Stimulated activated memory B cell treated with anti-CD40 and anti-IgM and Interleukin-4, amounts not matched to agents 10 μg/mL and 1 μg/mL and 100 μg/mL, for 72 hours (primary cell): ENCODE measurements around the gene PIP4K2A.

ENCODE experiments used
- ATAC-seq: fragments of 150-1000 bp; cut with Tn5 transposase; 2 replicates; pipeline ENCODE4 v1.10.0; 2021
- H3K27ac Mint-ChIP-seq: one replicate; pipeline ENCODE4 v1.8.0; 2022; ENCODE audit warnings: mild to moderate bottlenecking, mixed read lengths
- H3K27me3 Mint-ChIP-seq: one replicate; pipeline ENCODE4 v1.8.0; 2022; ENCODE audit warnings: mixed read lengths
- H3K36me3 Mint-ChIP-seq: one replicate; pipeline ENCODE4 v1.8.0; 2022; ENCODE audit warnings: mixed read lengths
- H3K4me1 Mint-ChIP-seq: one replicate; pipeline ENCODE4 v1.8.0; 2022; ENCODE audit warnings: mixed read lengths
- H3K4me3 Mint-ChIP-seq: one replicate; pipeline ENCODE4 v1.8.0; 2022; ENCODE audit warnings: mild to moderate bottlenecking, moderate library complexity, mixed read lengths
- H3K9me3 Mint-ChIP-seq: one replicate; pipeline ENCODE4 v1.8.0; 2022; ENCODE audit warnings: mixed read lengths

Gene PIP4K2A

DNA sequence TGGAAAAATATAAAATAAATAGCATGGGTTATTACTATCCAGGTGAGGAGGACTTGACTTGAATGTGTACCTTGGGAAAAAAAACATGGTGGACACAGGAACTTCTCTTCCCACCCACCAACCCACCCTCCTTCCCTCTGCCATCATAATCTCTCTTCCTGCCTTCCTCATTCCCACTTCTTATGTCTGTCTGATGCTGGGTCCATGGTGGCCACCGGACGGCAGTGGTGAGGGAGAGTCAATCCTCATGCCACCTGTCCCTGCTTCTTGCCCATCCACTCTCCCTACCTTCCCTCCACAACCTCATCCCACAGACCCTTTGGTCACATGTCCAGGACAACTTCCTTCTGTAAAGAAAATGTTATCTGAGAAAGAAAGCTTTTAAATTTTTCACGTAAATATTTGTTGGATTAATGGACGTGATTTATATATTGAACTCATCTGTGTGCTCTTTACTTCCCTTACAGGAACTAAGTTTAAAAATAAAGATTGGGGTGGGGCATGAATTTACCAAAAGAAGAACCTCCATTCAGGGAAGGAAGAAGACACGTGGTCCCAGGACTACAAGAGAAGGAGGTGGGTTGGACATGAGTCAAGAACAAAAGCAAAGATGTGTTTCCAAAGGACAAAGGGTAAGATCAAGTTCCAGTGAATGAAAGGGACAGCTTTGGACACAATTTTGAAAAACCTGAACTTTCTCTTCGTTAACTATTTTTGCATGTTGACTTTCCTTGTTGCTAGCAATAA lies 104.5 kb downstream of the PIP4K2A start:
- H3K4me3 Mint-ChIP-seq = peak overlapping the region; percentile 52
- no peaks in the 10 kb centered on the region for H3K27me3 Mint-ChIP-seq
- peaks cover 54% of the 10 kb centered on the region for H3K36me3 Mint-ChIP-seq
- H3K9me3 Mint-ChIP-seq = peaks cover 5% of the 10 kb centered on the region
- peak overlapping the region; percentile 95 for H3K27ac Mint-ChIP-seq
- ATAC-seq = no peak
- peaks cover 94% of the 10 kb centered on the region for H3K4me1 Mint-ChIP-seq

DNA sequence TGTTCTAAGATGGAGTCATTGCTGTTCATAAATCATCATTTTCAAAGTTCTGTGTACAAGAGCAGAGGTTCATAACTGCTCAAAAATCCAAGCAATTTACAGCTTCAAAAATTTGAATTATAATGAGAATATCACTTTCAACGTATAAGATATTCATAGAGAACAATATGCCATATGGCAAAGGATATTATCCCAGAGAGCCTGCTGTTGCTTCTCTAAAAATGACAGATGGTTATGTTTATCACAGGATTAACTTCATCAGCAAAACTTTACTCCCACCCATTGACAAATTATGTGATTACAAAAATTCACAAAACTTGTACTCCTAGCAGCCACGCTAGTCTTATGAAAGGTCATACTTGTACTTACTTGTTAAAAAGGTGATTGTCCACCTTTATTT lies 105.1 kb downstream of the PIP4K2A start:
- Mint-ChIP-seq H3K4me3 (no peak overlapping the region), H3K9me3 (peaks cover 5% of the 10 kb centered on the region), H3K36me3 (peaks cover 54% of the 10 kb centered on the region), H3K27ac (peak overlapping the region; percentile 95), H3K27me3 (no peaks in the 10 kb centered on the region), H3K4me1 (peaks cover 96% of the 10 kb centered on the region)
- no peak for ATAC-seq

DNA sequence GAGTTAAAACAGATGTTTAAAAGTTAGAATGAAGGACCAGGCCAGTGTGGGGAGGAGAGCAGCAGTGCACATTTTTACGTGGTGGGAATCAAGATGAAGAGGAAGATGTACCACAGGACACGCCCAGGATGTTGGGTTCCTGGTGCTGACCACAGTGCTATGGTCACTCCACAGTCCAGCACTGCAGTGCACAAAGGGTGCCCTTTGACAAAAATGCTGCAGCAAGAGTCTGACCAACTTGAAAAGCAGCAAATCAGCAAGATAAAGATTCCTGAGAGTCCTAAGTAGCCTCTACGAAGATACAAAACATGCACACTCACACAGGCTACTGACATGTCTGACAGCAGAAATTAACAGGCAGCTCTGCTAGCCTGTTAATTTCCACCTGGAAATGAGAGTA lies 107.1 kb downstream of the PIP4K2A start:
- H3K36me3 Mint-ChIP-seq = peaks cover 44% of the 10 kb centered on the region
- H3K4me1 Mint-ChIP-seq = peaks cover 91% of the 10 kb centered on the region
- H3K27ac Mint-ChIP-seq = peak overlapping the region; percentile 95
- no peaks in the 10 kb centered on the region for H3K27me3 Mint-ChIP-seq
- ATAC-seq = no peak
- H3K9me3 Mint-ChIP-seq = peaks cover 5% of the 10 kb centered on the region
- H3K4me3 Mint-ChIP-seq = peak overlapping the region; percentile 26

DNA sequence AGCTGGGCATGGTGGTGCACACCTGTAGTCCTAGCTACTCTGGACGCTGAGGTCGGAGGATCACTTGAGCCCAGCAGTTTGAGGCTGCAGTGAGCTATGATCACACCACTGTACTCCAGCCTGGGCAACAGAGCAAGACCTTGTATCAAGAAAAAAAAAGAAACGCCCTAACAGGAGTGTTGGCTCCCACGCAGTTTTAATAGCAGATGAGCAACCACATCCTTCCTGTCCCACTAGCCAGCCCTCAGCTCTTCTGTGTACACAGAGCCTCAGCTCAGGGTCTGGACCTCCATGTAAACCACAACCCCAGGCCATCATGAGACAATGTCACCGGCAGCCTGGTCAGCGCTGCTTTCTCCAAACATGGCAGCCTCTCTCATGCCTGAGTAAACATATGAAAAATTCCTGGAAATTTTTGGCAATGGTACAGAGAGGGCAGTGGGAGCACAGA lies 108.2 kb downstream of the PIP4K2A start:
- peak overlapping the region; percentile 95 for H3K27ac Mint-ChIP-seq
- H3K36me3 Mint-ChIP-seq = peaks cover 49% of the 10 kb centered on the region
- peaks cover 5% of the 10 kb centered on the region for H3K9me3 Mint-ChIP-seq
- H3K4me1 Mint-ChIP-seq = peaks cover 91% of the 10 kb centered on the region
- H3K27me3 Mint-ChIP-seq = no peaks in the 10 kb centered on the region
- peak overlapping the region; percentile 56 for H3K4me3 Mint-ChIP-seq
- ATAC-seq = peak; percentile 95

DNA sequence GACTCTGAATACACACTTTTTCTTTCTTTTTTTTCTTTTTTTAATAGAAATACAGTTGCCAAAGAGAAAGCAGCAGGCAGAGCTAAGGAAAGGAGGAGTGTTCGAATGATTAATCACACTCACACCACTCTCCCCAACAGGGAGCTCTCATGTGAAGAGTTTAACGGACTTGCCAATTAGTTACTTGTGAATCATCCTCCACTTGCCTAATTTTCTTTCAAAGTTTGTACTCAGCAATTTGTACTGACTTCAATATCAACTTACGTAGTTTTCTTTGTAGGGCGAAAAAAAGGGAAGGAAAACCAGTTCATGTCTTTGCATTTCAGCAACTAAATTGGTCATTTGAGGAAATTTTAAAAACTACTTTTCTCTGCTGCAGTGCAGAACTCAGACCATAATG lies 109.2 kb downstream of the PIP4K2A start:
- Mint-ChIP-seq H3K27me3 (no peaks in the 10 kb centered on the region), H3K4me1 (peaks cover 91% of the 10 kb centered on the region), H3K36me3 (peaks cover 43% of the 10 kb centered on the region), H3K9me3 (peaks cover 5% of the 10 kb centered on the region), H3K4me3 (peak overlapping the region; percentile 71), H3K27ac (peak overlapping the region; percentile 95)
- ATAC-seq = peak; percentile 65

DNA sequence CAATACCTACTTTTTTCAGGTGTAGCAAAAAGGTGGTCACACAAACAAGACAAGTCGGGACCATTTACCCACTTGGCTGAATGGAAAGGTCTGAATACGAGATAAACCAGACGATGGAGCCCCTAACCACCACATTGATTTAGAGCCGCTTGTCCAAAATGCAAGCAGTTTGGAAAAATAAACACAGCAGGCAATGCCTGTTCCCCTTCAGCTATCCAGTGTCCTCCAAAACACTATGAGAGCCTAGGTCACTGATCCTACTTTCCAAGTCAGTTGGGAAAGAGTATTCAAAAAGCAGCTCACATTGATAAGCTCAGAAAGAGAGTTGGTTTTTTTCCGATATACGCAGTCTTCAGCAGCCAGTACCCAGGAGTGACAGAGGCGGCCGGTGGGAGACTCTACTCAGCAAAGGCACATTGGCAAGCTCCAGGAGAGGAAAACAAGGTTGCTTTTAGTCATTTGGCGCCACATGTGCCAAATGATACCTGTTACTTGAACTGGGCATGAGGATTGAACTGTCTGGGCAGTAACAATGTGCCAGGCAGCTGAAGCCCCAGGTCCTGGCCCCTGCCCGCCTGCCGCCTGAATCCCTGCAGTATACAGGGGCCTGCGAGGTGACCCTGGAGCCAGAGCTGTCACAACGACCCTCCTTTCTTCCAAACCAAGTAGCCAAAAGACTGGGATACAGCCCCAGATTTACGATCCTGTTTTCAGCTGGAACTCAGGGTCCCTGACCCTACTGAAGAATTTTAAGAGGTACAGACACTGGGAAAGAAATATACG lies 109.8 kb downstream of the PIP4K2A start:
- H3K36me3 Mint-ChIP-seq = peaks cover 36% of the 10 kb centered on the region
- peaks cover 91% of the 10 kb centered on the region for H3K4me1 Mint-ChIP-seq
- H3K4me3 Mint-ChIP-seq = peak overlapping the region; percentile 12
- no peaks in the 10 kb centered on the region for H3K9me3 Mint-ChIP-seq
- H3K27ac Mint-ChIP-seq = peak overlapping the region; percentile 95
- no peak for ATAC-seq
- no peaks in the 10 kb centered on the region for H3K27me3 Mint-ChIP-seq

DNA sequence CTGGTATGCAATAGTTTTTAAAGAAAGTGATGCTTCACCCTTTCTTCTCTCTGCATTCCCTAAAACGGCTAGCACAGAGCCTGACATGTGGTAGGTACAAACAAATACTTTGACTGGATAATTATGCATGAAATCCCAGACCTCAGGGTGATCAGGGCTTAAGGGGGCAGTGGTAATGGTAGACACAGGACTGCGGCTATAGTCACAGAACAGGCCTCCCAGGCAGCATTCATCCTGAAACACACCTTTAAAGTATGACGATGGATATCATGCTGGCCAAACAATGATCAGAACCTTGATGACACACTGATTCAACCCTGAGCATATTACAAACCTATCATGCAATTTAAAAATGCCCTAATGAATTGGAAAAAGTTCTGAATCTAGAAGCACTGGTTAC lies 110.8 kb downstream of the PIP4K2A start:
- Mint-ChIP-seq H3K9me3 (no peaks in the 10 kb centered on the region), H3K4me1 (peaks cover 92% of the 10 kb centered on the region), H3K27me3 (no peaks in the 10 kb centered on the region), H3K27ac (peak overlapping the region; percentile 95), H3K4me3 (no peak overlapping the region), H3K36me3 (peaks cover 42% of the 10 kb centered on the region)
- no peak for ATAC-seq

DNA sequence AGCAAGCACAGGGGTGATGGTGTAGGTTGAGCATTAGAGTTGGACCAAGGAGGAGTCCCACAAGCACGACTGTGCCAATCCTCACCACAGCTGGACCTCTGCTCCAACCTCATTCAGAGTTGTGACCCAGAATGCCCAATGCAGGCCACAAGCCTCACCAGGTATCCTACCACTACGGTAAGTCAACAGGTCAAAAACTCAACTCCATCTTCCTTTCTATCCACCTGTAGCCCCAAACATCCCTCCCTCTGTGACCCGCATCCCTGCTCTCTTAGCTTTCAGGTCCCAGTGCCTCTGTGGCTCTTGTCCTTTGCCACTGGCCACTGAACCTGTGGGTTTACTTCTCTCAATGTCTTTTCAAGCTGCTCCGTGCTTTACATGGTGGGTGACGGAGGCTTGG lies 112.8 kb downstream of the PIP4K2A start:
- Mint-ChIP-seq H3K27me3 (no peaks in the 10 kb centered on the region), H3K4me1 (peaks cover 95% of the 10 kb centered on the region), H3K9me3 (no peaks in the 10 kb centered on the region), H3K4me3 (no peak overlapping the region), H3K27ac (peak overlapping the region; percentile 79), H3K36me3 (peaks cover 31% of the 10 kb centered on the region)
- ATAC-seq = no peak

DNA sequence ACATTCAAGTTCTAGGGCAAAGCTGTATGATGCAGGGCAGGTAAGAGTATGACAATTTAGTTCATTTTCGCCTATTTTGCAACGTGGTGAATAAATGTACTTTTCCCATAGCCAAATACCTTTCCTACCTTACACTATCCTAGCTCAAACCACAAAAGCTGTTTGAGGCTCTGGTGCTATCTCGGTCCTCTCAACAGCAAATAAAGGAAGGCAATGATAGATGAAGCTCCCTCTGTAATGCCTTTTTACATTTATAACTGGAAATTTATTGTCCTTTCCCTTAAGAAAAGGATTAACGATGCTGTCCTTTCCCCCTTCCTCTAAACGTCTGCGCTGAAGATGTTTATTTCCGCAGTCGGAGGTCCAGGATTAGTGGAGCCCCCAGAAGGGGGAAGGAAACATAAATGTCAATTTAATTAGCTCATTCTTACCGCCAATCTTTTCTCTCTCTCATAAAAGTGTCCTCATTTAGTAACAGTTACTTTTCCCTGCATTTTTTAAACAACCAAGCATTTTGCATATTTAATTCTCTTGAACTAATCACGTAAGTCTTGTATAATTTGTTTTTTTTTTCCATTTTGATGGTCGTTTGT lies 114.6 kb downstream of the PIP4K2A start:
- H3K27ac Mint-ChIP-seq = peak overlapping the region; percentile 79
- H3K4me3 Mint-ChIP-seq = no peak overlapping the region
- no peaks in the 10 kb centered on the region for H3K27me3 Mint-ChIP-seq
- no peak for ATAC-seq
- H3K4me1 Mint-ChIP-seq = peaks cover 89% of the 10 kb centered on the region
- peaks cover 30% of the 10 kb centered on the region for H3K36me3 Mint-ChIP-seq
- no peaks in the 10 kb centered on the region for H3K9me3 Mint-ChIP-seq

DNA sequence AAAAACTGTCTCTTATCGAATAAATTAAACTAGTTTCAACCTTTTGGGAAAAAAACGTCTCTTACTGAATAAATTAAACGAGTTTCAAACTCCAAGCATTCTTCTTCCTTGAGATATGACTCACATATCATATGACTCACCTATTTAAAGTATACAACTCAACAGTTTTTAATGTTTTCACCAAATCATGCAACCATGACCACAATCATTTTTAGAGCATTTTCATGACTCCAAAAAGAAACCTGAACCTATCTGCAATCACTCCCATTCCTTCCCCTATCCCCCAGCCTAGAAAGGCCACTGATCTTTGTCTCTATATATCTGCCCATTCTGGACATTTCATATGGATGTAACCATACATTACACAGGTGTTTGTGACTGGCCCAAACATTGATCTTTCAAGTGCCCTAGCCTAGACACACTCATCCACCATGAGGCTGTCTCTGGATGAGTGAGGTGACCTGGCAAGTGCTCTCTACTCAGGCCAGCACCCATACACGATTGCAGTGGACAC lies 115.3 kb downstream of the PIP4K2A start:
- peaks cover 30% of the 10 kb centered on the region for H3K36me3 Mint-ChIP-seq
- H3K4me1 Mint-ChIP-seq = peaks cover 83% of the 10 kb centered on the region
- H3K9me3 Mint-ChIP-seq = no peaks in the 10 kb centered on the region
- H3K27ac Mint-ChIP-seq = peak overlapping the region; percentile 79
- H3K4me3 Mint-ChIP-seq = peak overlapping the region; percentile 2
- no peaks in the 10 kb centered on the region for H3K27me3 Mint-ChIP-seq
- ATAC-seq = peak; percentile 13

DNA sequence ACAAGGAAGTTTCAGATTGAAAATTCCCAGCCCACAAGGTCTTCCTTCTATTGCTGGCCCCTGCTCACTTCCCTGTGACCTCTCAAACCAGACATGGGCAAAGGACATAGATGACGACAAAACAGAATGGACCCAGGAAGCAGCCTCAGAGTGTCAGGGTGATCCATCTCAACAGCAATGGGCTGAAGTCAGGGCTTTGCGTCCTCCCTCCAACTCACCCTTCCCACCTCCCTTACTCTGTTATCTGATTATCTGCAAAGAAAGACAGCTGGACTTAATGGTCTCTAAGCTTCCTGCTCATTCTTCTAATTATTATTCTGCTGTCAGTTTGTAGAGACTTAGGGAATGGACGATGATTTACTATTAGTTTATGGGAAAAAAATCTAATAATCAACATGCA lies 115.9 kb downstream of the PIP4K2A start:
- H3K36me3 Mint-ChIP-seq = peaks cover 35% of the 10 kb centered on the region
- no peaks in the 10 kb centered on the region for H3K27me3 Mint-ChIP-seq
- H3K4me3 Mint-ChIP-seq = no peak overlapping the region
- H3K9me3 Mint-ChIP-seq = no peaks in the 10 kb centered on the region
- peaks cover 83% of the 10 kb centered on the region for H3K4me1 Mint-ChIP-seq
- no peak for ATAC-seq
- H3K27ac Mint-ChIP-seq = peak overlapping the region; percentile 79

DNA sequence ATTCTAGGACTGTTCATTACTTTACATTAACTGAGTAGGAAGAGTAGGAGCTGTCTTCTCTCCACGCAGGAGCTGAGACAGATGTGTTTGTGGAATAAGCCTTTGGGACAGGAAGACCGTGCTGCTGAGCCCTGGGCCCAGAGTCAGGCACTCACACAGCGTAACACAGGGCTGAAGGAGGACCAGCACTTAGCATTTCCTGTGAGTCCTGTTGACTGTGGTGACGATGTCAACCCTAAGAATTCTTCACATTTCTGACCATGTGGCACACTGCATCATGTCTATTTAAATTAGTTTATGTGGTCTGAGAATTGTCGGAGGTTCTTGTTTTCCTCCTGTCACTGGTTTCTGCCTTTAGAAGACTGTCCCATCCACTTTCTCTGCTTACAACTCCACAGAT lies 117.2 kb downstream of the PIP4K2A start:
- Mint-ChIP-seq H3K27ac (peak overlapping the region; percentile 79), H3K4me1 (peaks cover 87% of the 10 kb centered on the region), H3K4me3 (no peak overlapping the region), H3K27me3 (no peaks in the 10 kb centered on the region), H3K9me3 (no peaks in the 10 kb centered on the region), H3K36me3 (peaks cover 40% of the 10 kb centered on the region)
- peak; percentile 88 for ATAC-seq

DNA sequence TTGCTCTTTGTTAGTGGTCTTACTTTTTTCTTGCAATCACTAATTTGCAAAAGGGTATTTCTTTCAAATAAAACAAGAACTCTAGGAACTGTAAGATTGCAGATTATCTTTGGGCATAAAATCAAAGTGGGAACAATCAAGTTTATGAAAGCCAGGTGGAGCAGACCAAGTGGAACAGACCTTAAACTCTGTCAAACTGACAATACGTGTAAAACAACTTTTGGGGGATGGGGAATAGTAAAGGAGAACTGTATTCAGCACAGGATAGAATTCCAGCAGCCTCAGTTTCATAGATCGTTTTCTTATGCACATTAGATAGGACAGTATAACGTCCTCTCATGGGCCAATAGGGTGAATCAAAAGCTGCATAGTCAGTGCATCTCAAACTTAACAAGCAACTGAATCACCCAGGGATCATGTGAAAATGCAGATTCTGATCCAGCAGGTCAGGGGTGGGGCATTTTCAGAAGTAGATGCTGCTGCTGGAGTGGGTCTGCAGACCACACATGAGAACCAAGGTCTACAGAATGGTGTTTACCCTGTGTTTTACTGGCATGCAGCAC lies 120.7 kb downstream of the PIP4K2A start:
- Mint-ChIP-seq H3K27me3 (no peaks in the 10 kb centered on the region), H3K4me3 (no peak overlapping the region), H3K36me3 (peaks cover 44% of the 10 kb centered on the region), H3K9me3 (no peaks in the 10 kb centered on the region), H3K4me1 (peaks cover 59% of the 10 kb centered on the region), H3K27ac (peak overlapping the region; percentile 68)
- no peak for ATAC-seq

DNA sequence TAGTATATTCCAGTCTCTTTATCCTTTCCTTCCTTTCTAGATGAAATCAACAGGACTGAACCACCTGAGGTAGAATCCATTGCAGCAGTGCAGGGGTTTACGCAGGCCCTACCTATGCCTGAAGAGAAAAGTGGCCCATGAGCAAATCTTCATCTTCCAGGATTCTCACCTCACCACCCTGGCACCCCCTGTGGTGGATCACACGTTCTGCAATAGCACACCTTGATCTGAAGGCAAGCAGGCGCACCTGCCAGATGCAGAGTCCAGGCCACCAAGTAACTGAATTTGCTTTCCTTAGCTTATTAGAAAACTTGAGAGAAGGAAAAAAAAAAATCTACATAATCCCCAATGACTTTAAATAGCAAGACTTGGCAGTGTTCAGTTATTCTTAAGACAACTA lies 121.4 kb downstream of the PIP4K2A start:
- no peaks in the 10 kb centered on the region for H3K27me3 Mint-ChIP-seq
- H3K27ac Mint-ChIP-seq = peak overlapping the region; percentile 68
- H3K9me3 Mint-ChIP-seq = no peaks in the 10 kb centered on the region
- ATAC-seq = no peak
- H3K36me3 Mint-ChIP-seq = peaks cover 51% of the 10 kb centered on the region
- H3K4me1 Mint-ChIP-seq = peaks cover 52% of the 10 kb centered on the region
- H3K4me3 Mint-ChIP-seq = no peak overlapping the region
